Fibroblast of villous mesenchyme (primary cell): ENCODE measurements around the gene MRPL55. TPM values are rescaled to one million over a fixed set of nuclear protein-coding genes. Genes with fewer than 3 reads are reported as not detected.

Source experiments
- DNase-seq: peaks from one replicate; pipeline ENCODE4 v3.0.0-alpha.2; 2010; ENCODE audit warnings: low read depth
- H3K4me3 ChIP-seq: 2 replicates; pipeline ENCODE4 v1.5.1; 2011; ENCODE audit warnings: low read depth, mild to moderate bottlenecking, low read length
- CTCF ChIP-seq: IDR thresholded peaks from 2 replicates; pipeline ENCODE4 v1.5.1; 2012; ENCODE audit warnings: low read depth, mild to moderate bottlenecking, low read length; ENCODE audit not compliant: insufficient read depth
- total RNA-seq: library from RNA; depleted of rRNA; stranded (reverse); fragments of >200 nt; gene quantifications from 2 replicates; pipeline ENCODE4 v1.2.3, GENCODE V29; 2012

Gene MRPL55
- total RNA-seq, 1 donor, result 39.3 TPM

GRCh38 chr1:228154670-228155571 is 45.8 kb upstream of the MRPL55 start:
- no peak for TF ChIP-seq CTCF

GRCh38 chr1:228154021-228154669 is 45.0 kb upstream of the MRPL55 start:
- no peak overlapping the region for H3K4me3 ChIP-seq

More at GRCh38 chr1:228154670-228155571, 45.8 kb upstream of the MRPL55 start:
- H3K4me3 ChIP-seq, result no peak overlapping the region
- no peak for DNase-seq

GRCh38 chr1:228152918-228153258 is 43.8 kb upstream of the MRPL55 start:
- no peak for DNase-seq
- H3K4me3 ChIP-seq, result no peak overlapping the region
- no peak for TF ChIP-seq CTCF

More at GRCh38 chr1:228154021-228154669, 45.0 kb upstream of the MRPL55 start:
- no peak for DNase-seq
- TF ChIP-seq CTCF, result no peak

- H3K4me3 ChIP-seq, result no peak overlapping the region
- TF ChIP-seq CTCF, result no peak
- no peak for DNase-seq
Measured at GRCh38 chr1:228152097-228152917, 43.2 kb upstream of the MRPL55 start.

- no peak for DNase-seq
- no peak for TF ChIP-seq CTCF
- H3K4me3 ChIP-seq, result no peak overlapping the region
Measured at GRCh38 chr1:228151180-228151925, 42.3 kb upstream of the MRPL55 start.
